PFSK-1 (cell line): ENCODE data around the gene ARHGEF16.

Experiments
- FOXP2 ChIP-seq: optimal IDR thresholded peaks from 2 replicates; pipeline ENCODE3; 2011; ENCODE audit warnings: borderline replicate concordance, control low read depth, inconsistent platforms; ENCODE audit not compliant: insufficient read depth; ENCODE audit errors: extremely low read length, extremely low read depth
- POLR2AphosphoS5 ChIP-seq: IDR thresholded peaks from 2 replicates; pipeline ENCODE4 v1.6.1; 2012; ENCODE audit warnings: low read depth, mild to moderate bottlenecking, control low read depth, low read length, moderate library complexity
- SIN3A ChIP-seq: IDR thresholded peaks from 2 replicates; pipeline ENCODE4 v1.6.1; 2012; ENCODE audit warnings: mild to moderate bottlenecking, low read length, moderate library complexity, borderline replicate concordance; ENCODE audit not compliant: insufficient read depth
- TAF1 ChIP-seq: IDR thresholded peaks from 2 replicates; pipeline ENCODE4 v1.6.1; 2012; ENCODE audit warnings: low read length, control low read depth, borderline replicate concordance; ENCODE audit not compliant: insufficient read depth
- TF ChIP-seq, protein P1 (sequence below), 2 experiments: IDR thresholded peaks; 2 replicates each; pipeline versions ENCODE4 v1.6.1 to v1.8.0; 2011 to 2012; ENCODE audit warnings: low read depth in 2 of 2, low read length in 2 of 2, control low read depth in 1 of 2, inconsistent platforms in 1 of 2, mild to moderate bottlenecking in 1 of 2, moderate library complexity in 1 of 2; ENCODE audit not compliant: insufficient read depth in 1 of 2

ARHGEF16 gene

DNA sequence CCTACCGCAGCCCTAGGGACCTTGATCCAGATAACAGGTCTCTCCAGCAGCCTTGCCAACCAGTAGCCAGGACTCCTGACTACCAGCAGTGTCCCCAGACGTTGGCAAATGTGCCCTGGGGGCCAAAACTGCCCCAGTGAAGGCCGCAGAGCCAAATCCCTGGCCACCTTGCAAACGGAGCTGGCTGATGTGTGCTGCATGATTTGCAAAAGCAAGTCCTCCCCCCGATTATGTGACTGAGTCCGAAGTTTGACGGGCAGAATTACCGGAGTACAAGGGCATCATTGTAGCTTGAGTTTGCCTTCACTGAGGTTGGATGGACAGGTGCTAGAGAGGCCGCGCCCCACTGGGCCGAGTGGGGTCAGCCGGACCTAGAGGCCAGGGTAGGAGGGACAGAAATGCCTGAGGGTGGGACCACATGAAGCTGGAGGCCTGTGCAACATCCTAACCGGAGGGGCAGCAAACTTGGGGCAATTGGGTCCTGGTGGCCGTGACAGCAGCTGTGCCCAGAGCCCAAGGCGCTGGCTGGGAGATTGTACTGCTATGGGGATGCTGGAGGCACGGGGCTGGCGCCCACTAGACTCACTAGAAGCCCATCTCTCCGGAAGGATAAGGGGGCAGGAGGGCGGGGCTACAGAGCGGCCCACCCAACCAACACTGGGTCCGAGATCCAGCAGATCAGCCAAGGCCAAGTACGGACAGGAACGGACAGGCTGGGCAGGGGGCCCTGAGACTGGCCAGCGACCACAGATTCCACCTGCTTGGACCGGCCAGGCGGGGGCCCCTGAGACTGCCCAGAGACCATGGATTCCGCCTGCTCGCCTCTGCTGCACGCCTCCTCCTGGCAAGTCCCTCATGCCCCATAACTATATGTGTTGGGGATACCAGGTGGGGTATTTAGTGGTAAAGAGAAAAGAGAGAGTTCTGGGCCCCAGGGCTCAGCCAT, 2.8 kb downstream of the ARHGEF16 start:
- TF ChIP-seq POLR2AphosphoS5 (no peak), SIN3A (no peak), TAF1 (no peak), FOXP2 (no peak)
- TF ChIP-seq, protein P1, sequence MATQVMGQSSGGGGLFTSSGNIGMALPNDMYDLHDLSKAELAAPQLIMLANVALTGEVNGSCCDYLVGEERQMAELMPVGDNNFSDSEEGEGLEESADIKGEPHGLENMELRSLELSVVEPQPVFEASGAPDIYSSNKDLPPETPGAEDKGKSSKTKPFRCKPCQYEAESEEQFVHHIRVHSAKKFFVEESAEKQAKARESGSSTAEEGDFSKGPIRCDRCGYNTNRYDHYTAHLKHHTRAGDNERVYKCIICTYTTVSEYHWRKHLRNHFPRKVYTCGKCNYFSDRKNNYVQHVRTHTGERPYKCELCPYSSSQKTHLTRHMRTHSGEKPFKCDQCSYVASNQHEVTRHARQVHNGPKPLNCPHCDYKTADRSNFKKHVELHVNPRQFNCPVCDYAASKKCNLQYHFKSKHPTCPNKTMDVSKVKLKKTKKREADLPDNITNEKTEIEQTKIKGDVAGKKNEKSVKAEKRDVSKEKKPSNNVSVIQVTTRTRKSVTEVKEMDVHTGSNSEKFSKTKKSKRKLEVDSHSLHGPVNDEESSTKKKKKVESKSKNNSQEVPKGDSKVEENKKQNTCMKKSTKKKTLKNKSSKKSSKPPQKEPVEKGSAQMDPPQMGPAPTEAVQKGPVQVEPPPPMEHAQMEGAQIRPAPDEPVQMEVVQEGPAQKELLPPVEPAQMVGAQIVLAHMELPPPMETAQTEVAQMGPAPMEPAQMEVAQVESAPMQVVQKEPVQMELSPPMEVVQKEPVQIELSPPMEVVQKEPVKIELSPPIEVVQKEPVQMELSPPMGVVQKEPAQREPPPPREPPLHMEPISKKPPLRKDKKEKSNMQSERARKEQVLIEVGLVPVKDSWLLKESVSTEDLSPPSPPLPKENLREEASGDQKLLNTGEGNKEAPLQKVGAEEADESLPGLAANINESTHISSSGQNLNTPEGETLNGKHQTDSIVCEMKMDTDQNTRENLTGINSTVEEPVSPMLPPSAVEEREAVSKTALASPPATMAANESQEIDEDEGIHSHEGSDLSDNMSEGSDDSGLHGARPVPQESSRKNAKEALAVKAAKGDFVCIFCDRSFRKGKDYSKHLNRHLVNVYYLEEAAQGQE (IDR thresholded peaks at IDR 0.05; ENCODE audit: insufficient read depth in 1 of 2, low read depth in 2 of 2, low read length in 2 of 2): no peak

GRCh38 chr1:3457910-3458883, 3.7 kb downstream of the ARHGEF16 start:
- TF ChIP-seq POLR2AphosphoS5 (no peak), SIN3A (no peak), FOXP2 (no peak), TAF1 (no peak)
- TF ChIP-seq, protein P1 (IDR thresholded peaks at IDR 0.05; ENCODE audit: insufficient read depth in 1 of 2, low read depth in 2 of 2, low read length in 2 of 2): no peak

- TF ChIP-seq, protein P1 (IDR thresholded peaks at IDR 0.05; ENCODE audit: insufficient read depth in 1 of 2, low read depth in 2 of 2, low read length in 2 of 2): no peak
- TF ChIP-seq TAF1: no peak
- no peak for TF ChIP-seq POLR2AphosphoS5
- no peak for TF ChIP-seq FOXP2
- no peak for TF ChIP-seq SIN3A
Observed at GRCh38 chr1:3459051-3459908, 4.8 kb downstream of the ARHGEF16 start.

DNA sequence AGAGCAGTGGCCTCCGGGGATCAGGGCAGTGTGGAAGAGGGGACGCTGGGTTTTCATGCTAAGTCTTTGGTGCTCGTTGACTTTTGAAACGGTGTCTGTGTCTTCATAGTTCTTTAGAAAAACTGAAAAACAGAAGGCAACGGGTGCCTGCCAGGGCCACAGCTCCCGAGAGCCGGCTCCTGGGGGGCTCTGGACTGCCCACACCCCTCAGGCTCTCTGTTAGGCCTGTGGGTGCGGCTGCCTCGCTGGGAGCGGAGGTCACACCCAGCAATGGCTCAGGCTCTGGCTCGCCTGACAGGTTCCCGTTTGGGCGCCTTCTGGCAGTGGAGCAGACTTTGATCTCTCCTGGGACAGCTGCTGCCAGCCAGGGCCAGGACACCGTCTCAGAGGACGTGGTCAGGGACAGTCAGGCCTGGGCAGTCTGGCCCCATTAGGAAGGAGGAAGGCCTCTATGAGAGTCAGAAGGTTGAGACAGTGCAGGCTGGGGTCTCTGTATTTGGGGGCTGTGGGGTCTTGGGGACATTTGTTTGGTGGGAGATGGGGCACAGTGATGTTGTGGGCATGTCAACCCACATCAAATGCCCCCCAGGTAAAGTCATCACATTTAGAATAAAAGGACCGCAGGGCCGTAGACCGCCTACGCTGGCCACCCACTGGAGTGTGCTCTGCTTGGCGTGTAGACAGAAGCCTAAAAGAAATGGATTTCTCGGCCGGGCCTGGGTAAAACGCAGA, 5.6 kb downstream of the ARHGEF16 start:
- TF ChIP-seq, protein P1 (IDR thresholded peaks at IDR 0.05; ENCODE audit: insufficient read depth in 1 of 2, low read depth in 2 of 2, low read length in 2 of 2): no peak
- TF ChIP-seq TAF1 (no peak), FOXP2 (no peak), SIN3A (no peak), POLR2AphosphoS5 (no peak)
